Measurements from ENCODE around the gene PDLIM5. TPM values are rescaled to one million over a fixed set of nuclear protein-coding genes. Genes with fewer than 3 reads are reported as not detected.

Gene PDLIM5
- total RNA-seq, 1 donor from 2014 or later: 137 TPM

GRCh38 chr4:94430406-94430805 is 21.3 kb upstream of the PDLIM5 start:
- H3K27me3 ChIP-seq: no peaks in the 10 kb centered on the region
- intact Hi-C loops (cut with DNase I): no loop called here
- H3K27ac ChIP-seq: no peak overlapping the region
- no peak for DNase-seq (ENCODE audit: extremely low spot score in 2 of 2)
- H3K9me3 ChIP-seq: no peaks in the 10 kb centered on the region
- no peaks in the 10 kb centered on the region for H3K4me1 ChIP-seq
- H3K36me3 ChIP-seq: no peaks in the 10 kb centered on the region
- TF ChIP-seq CTCF (IDR thresholded peaks at IDR 0.05) (no peak), POLR2A (IDR thresholded peaks at IDR 0.05) (no peak), POLR2AphosphoS5 (IDR thresholded peaks at IDR 0.05; ENCODE audit: insufficient read depth in 1 of 2, low read depth in 1 of 2) (no peak)
- no peak overlapping the region for H3K4me3 ChIP-seq

- TF ChIP-seq POLR2AphosphoS5 (IDR thresholded peaks at IDR 0.05; ENCODE audit: insufficient read depth in 1 of 2, low read depth in 1 of 2) (no peak), CTCF (IDR thresholded peaks at IDR 0.05) (no peak), POLR2A (IDR thresholded peaks at IDR 0.05) (no peak)
- Histone ChIP-seq H3K36me3 (no peaks in the 10 kb centered on the region), H3K9me3 (no peaks in the 10 kb centered on the region), H3K4me3 (no peak overlapping the region), H3K4me1 (no peaks in the 10 kb centered on the region), H3K27ac (no peak overlapping the region), H3K27me3 (no peaks in the 10 kb centered on the region)
- intact Hi-C loops (cut with DNase I): no loop called here
- no peak for DNase-seq (ENCODE audit: extremely low spot score in 2 of 2)
Measured at GRCh38 chr4:94431388-94431787, 20.4 kb upstream of the PDLIM5 start.

GRCh38 chr4:94434505-94434904 is 17.2 kb upstream of the PDLIM5 start:
- Histone ChIP-seq H3K4me1 (no peaks in the 10 kb centered on the region), H3K27ac (no peak overlapping the region), H3K4me3 (no peak overlapping the region), H3K36me3 (no peaks in the 10 kb centered on the region), H3K9me3 (no peaks in the 10 kb centered on the region), H3K27me3 (no peaks in the 10 kb centered on the region)
- TF ChIP-seq CTCF (IDR thresholded peaks at IDR 0.05): no peak
- no peak for TF ChIP-seq POLR2A (IDR thresholded peaks at IDR 0.05)
- no peak for TF ChIP-seq POLR2AphosphoS5 (IDR thresholded peaks at IDR 0.05; ENCODE audit: insufficient read depth in 1 of 2, low read depth in 1 of 2)
- DNase-seq (ENCODE audit: extremely low spot score in 2 of 2): no peak
- intact Hi-C loops (cut with DNase I): no loop called here

- H3K27ac ChIP-seq: no peak overlapping the region
- no peak for DNase-seq (ENCODE audit: extremely low spot score in 2 of 2)
- no peak overlapping the region for H3K4me3 ChIP-seq
- TF ChIP-seq POLR2A (IDR thresholded peaks at IDR 0.05) (no peak), CTCF (IDR thresholded peaks at IDR 0.05) (no peak), POLR2AphosphoS5 (IDR thresholded peaks at IDR 0.05; ENCODE audit: insufficient read depth in 1 of 2, low read depth in 1 of 2) (no peak)
- intact Hi-C loops (cut with DNase I): no loop called here
- H3K36me3 ChIP-seq: no peaks in the 10 kb centered on the region
- H3K27me3 ChIP-seq: no peaks in the 10 kb centered on the region
- H3K9me3 ChIP-seq: no peaks in the 10 kb centered on the region
- no peaks in the 10 kb centered on the region for H3K4me1 ChIP-seq
Measured at GRCh38 chr4:94435874-94436273, 15.9 kb upstream of the PDLIM5 start.

GRCh38 chr4:94436512-94436911 is 15.2 kb upstream of the PDLIM5 start:
- DNase-seq (ENCODE audit: extremely low spot score in 2 of 2): no peak
- intact Hi-C loops (cut with DNase I): no loop called here

More at GRCh38 chr4:94436512-94436911, 15.2 kb upstream of the PDLIM5 start:
- Histone ChIP-seq H3K4me1 (no peaks in the 10 kb centered on the region), H3K27ac (no peak overlapping the region), H3K36me3 (no peaks in the 10 kb centered on the region), H3K4me3 (no peak overlapping the region), H3K9me3 (no peaks in the 10 kb centered on the region), H3K27me3 (no peaks in the 10 kb centered on the region)
- TF ChIP-seq CTCF (IDR thresholded peaks at IDR 0.05) (no peak), POLR2A (IDR thresholded peaks at IDR 0.05) (no peak), POLR2AphosphoS5 (IDR thresholded peaks at IDR 0.05; ENCODE audit: insufficient read depth in 1 of 2, low read depth in 1 of 2) (no peak)

All from vagina (tissue), 2 donors.